Neural progenitor cell (in vitro differentiated cells): Measurements from ENCODE around the gene TSPAN15. TPM values are rescaled to one million over a fixed set of nuclear protein-coding genes. Genes with fewer than 3 reads are reported as not detected.

Source experiments
- DNase-seq: peaks from one replicate; pipeline ENCODE4 v3.0.0-alpha.2; 2016; ENCODE audit warnings: low spot score
- H2AFZ ChIP-seq: fragments of 200-600 bp; sonication (generic); replicated peaks from 2 replicates; pipeline ENCODE4 v1.6.1; 2016; ENCODE audit warnings: antibody characterized with exemption
- H3F3A ChIP-seq: fragments of 200-600 bp; sonication (generic); 2 replicates; pipeline ENCODE4 v1.6.1; 2016; ENCODE audit warnings: antibody characterized with exemption, low read depth
- H3K27ac ChIP-seq: fragments of 200-600 bp; sonication (generic); 2 replicates; pipeline ENCODE4 v1.5.1; 2016; ENCODE audit warnings: mild to moderate bottlenecking
- H3K27me3 ChIP-seq: fragments of 200-600 bp; sonication (generic); 2 replicates; pipeline ENCODE4 v1.6.1; 2016; ENCODE audit warnings: mild to moderate bottlenecking, moderate library complexity
- H3K36me3 ChIP-seq: fragments of 200-600 bp; sonication (generic); 2 replicates; pipeline ENCODE4 v1.5.1; 2016
- H3K4me1 ChIP-seq: fragments of 200-600 bp; sonication (generic); 2 replicates; pipeline ENCODE4 v1.6.1; 2016; ENCODE audit warnings: mixed run types
- H3K4me2 ChIP-seq: fragments of 200-600 bp; sonication (generic); 2 replicates; pipeline ENCODE4 v1.6.1; 2016
- H3K4me3 ChIP-seq: fragments of 200-600 bp; sonication (generic); 2 replicates; pipeline ENCODE4 v1.5.1; 2016
- H3K79me2 ChIP-seq: fragments of 200-600 bp; sonication (generic); 2 replicates; pipeline ENCODE4 v1.6.1; 2016; ENCODE audit warnings: low read depth
- H3K9ac ChIP-seq: fragments of 200-600 bp; sonication (generic); 2 replicates; pipeline ENCODE4 v1.6.1; 2016
- H3K9me3 ChIP-seq: fragments of 200-600 bp; sonication (generic); 2 replicates; pipeline ENCODE4 v1.5.1; 2016; ENCODE audit warnings: low read depth
- H4K20me1 ChIP-seq: fragments of 200-600 bp; sonication (generic); 2 replicates; pipeline ENCODE4 v1.6.1; 2016; ENCODE audit warnings: low read depth
- H3K27ac Mint-ChIP-seq: 3 replicates; pipeline ENCODE4 v1.8.0; 2021; ENCODE audit warnings: mixed read lengths
- H3K27me3 Mint-ChIP-seq: 2 replicates; pipeline ENCODE4 v1.8.0; 2022; ENCODE audit warnings: low read depth, mild to moderate bottlenecking, inconsistent platforms, moderate library complexity, mixed read lengths; ENCODE audit not compliant: insufficient read depth
- H3K36me3 Mint-ChIP-seq: 3 replicates; pipeline ENCODE4 v1.8.0; 2021; ENCODE audit warnings: mixed read lengths
- H3K4me1 Mint-ChIP-seq: 3 replicates; pipeline ENCODE4 v1.8.0; 2021; ENCODE audit warnings: mixed read lengths
- H3K4me3 Mint-ChIP-seq: 3 replicates; pipeline ENCODE4 v1.8.0; 2021; ENCODE audit warnings: mild to moderate bottlenecking, moderate library complexity, mixed read lengths
- H3K9me3 Mint-ChIP-seq: 3 replicates; pipeline ENCODE4 v1.8.0; 2020; ENCODE audit warnings: mixed read lengths
- EZH2 ChIP-seq: fragments of 200-600 bp; sonication (generic); IDR thresholded peaks from 2 replicates; pipeline ENCODE4 v1.6.1; 2017; ENCODE audit warnings: antibody characterized with exemption, mild to moderate bottlenecking, moderate library complexity
- EZH2phosphoT487 ChIP-seq: fragments of 200-600 bp; sonication (generic); IDR thresholded peaks from 2 replicates; pipeline ENCODE4 v1.6.1; 2017; ENCODE audit warnings: antibody characterized with exemption
- total RNA-seq: library from RNA; depleted of rRNA; stranded (reverse); fragments of >200 nt; gene quantifications from 2 replicates; pipeline ENCODE4 v1.2.3, GENCODE V29; 2015; ENCODE audit warnings: low replicate concordance
- TF ChIP-seq, protein P1 (sequence below): fragments of 200-600 bp; sonication (generic); IDR thresholded peaks from 2 replicates; pipeline ENCODE4 v1.5.1; 2017; ENCODE audit warnings: antibody characterized with exemption, mild to moderate bottlenecking

TSPAN15 gene
- total RNA-seq, result 6.8 and 8.7 TPM in 2 replicates

DNA sequence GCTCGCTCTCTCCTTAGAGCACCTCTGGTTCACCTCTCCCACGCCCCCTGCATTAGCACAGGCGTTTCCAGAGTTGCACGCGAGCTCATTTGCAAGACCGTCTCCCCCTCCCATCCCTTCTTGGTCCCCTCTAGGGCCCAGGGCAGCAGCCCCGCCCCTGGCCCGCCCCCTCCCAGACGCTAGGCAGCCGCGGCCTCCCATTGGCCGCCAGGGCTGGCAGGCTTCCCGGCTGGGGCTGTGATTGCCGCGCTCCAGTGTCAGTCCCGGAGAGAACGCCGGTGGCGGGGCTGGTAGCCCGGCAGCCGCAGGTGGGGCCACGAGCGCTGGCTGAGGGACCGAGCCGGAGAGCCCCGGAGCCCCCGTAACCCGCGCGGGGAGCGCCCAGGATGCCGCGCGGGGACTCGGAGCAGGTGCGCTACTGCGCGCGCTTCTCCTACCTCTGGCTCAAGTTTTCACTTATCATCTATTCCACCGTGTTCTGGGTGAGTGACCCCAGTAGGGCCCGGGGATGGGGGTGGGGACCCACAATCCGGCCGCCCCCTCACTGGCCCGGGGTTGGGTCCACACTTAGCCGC is at the start of gene TSPAN15:
TSS of gene TSPAN15 (plus strand) at position 257 of the 575 bp plus-strand sequence. CDS start at position 387, 130 bp downstream.
- Histone ChIP-seq H3K9ac (no peak within 1 kb of the TSS), H2AFZ (peak within 1 kb of the TSS; percentile 75), H3K27me3 (peaks cover 24% of the 10 kb centered on the region), H3K79me2 (no peaks in the 10 kb centered on the region), H3F3A (no peaks in the 10 kb centered on the region), H3K4me3 (peak within 1 kb of the TSS; percentile 79), H3K9me3 (no peaks in the 10 kb centered on the region), H4K20me1 (no peaks in the 10 kb centered on the region), H3K36me3 (no peaks in the 10 kb centered on the region), H3K4me2 (peak within 1 kb of the TSS; percentile 91), H3K27ac (no peak within 1 kb of the TSS), H3K4me1 (no peaks in the 10 kb centered on the region)
- Mint-ChIP-seq H3K27ac (no peak within 1 kb of the TSS), H3K36me3 (no peaks in the 10 kb centered on the region), H3K27me3 (peaks cover 8% of the 10 kb centered on the region), H3K4me3 (peak within 1 kb of the TSS; percentile 87), H3K4me1 (peaks cover 16% of the 10 kb centered on the region), H3K9me3 (no peaks in the 10 kb centered on the region)
- TF ChIP-seq, protein P1, sequence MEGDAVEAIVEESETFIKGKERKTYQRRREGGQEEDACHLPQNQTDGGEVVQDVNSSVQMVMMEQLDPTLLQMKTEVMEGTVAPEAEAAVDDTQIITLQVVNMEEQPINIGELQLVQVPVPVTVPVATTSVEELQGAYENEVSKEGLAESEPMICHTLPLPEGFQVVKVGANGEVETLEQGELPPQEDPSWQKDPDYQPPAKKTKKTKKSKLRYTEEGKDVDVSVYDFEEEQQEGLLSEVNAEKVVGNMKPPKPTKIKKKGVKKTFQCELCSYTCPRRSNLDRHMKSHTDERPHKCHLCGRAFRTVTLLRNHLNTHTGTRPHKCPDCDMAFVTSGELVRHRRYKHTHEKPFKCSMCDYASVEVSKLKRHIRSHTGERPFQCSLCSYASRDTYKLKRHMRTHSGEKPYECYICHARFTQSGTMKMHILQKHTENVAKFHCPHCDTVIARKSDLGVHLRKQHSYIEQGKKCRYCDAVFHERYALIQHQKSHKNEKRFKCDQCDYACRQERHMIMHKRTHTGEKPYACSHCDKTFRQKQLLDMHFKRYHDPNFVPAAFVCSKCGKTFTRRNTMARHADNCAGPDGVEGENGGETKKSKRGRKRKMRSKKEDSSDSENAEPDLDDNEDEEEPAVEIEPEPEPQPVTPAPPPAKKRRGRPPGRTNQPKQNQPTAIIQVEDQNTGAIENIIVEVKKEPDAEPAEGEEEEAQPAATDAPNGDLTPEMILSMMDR, result no peak
- no peak for TF ChIP-seq EZH2
- TF ChIP-seq EZH2phosphoT487, result no peak
- DNase-seq, result peak; percentile 97

GRCh38 chr10:69402386-69402785 is 48.9 kb upstream of the TSPAN15 start:
- DNase-seq, result no peak
- H3K27me3 Mint-ChIP-seq, result peaks cover 7% of the 10 kb centered on the region
- peaks cover 16% of the 10 kb centered on the region for H3K36me3 Mint-ChIP-seq
- peaks cover 23% of the 10 kb centered on the region for H3K4me1 Mint-ChIP-seq
- Histone ChIP-seq H4K20me1 (no peaks in the 10 kb centered on the region), H2AFZ (no peak overlapping the region), H3K27ac (no peak overlapping the region), H3K4me2 (no peak overlapping the region), H3K4me1 (peaks cover 7% of the 10 kb centered on the region), H3F3A (no peaks in the 10 kb centered on the region), H3K36me3 (no peaks in the 10 kb centered on the region), H3K27me3 (no peaks in the 10 kb centered on the region), H3K9ac (no peak overlapping the region), H3K9me3 (no peaks in the 10 kb centered on the region), H3K4me3 (no peak overlapping the region), H3K79me2 (no peaks in the 10 kb centered on the region)
- TF ChIP-seq, protein P1, result no peak
- TF ChIP-seq EZH2, result no peak
- TF ChIP-seq EZH2phosphoT487, result no peak
- H3K4me3 Mint-ChIP-seq, result no peak overlapping the region
- H3K27ac Mint-ChIP-seq, result peak overlapping the region; percentile 63
- H3K9me3 Mint-ChIP-seq, result no peaks in the 10 kb centered on the region

- Mint-ChIP-seq H3K27me3 (peaks cover 8% of the 10 kb centered on the region), H3K9me3 (no peaks in the 10 kb centered on the region), H3K36me3 (peaks cover 16% of the 10 kb centered on the region), H3K4me3 (no peak overlapping the region), H3K27ac (no peak overlapping the region), H3K4me1 (peaks cover 23% of the 10 kb centered on the region)
- Histone ChIP-seq H3K36me3 (no peaks in the 10 kb centered on the region), H3K27ac (no peak overlapping the region), H3K9me3 (no peaks in the 10 kb centered on the region), H3K79me2 (no peaks in the 10 kb centered on the region), H2AFZ (no peak overlapping the region), H3F3A (peaks cover 2% of the 10 kb centered on the region), H3K4me2 (no peak overlapping the region), H3K4me1 (peaks cover 7% of the 10 kb centered on the region), H3K9ac (no peak overlapping the region), H4K20me1 (no peaks in the 10 kb centered on the region), H3K4me3 (no peak overlapping the region), H3K27me3 (peaks cover 2% of the 10 kb centered on the region)
- no peak for DNase-seq
- TF ChIP-seq, protein P1, result no peak
- TF ChIP-seq EZH2 (no peak), EZH2phosphoT487 (no peak)
These were observed 48.2 kb upstream of the TSPAN15 start for GRCh38 chr10:69403066-69403465.
